ENCODE measurements around the gene EPHA6. TPM values are rescaled to one million over a fixed set of nuclear protein-coding genes. Genes with fewer than 3 reads are reported as not detected.

Gene EPHA6
- total RNA-seq, 1 experiment from 2014 or later: 3.6 TPM

DNA sequence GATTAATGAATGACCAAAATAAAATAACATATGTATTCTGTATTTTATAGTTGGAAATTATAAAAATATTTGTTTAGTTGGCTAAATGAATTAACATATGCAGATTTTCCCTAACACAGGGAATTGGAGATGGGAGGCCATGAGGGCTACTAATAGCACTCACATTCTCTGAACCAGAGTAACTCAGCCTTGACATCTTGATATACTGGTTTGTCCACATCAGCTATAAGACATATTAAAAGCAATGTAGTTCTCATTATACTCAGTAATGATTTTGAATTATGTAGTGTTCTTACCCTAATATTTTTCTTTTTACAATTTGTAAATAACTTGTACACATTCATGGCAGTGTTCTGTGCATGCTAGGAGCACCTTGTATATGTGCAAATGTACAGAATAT lies 255.9 kb downstream of the EPHA6 start:
- ChIA-PET POLR2A (ENCODE audit: unreplicated experiment) (no interaction called here), CTCF (no interaction called here)
- Histone ChIP-seq H3K9me3 (ENCODE audit: low read length) (no peaks in the 10 kb centered on the region), H4K20me1 (ENCODE audit: low read length) (no peaks in the 10 kb centered on the region), H3K9me2 (replicated peaks; ENCODE audit: low read length) (no peaks in the 10 kb centered on the region), H2AFZ (ENCODE audit: low read length) (no peak overlapping the region), H3K4me2 (ENCODE audit: low read length) (no peak overlapping the region), H3K4me3 (ENCODE audit: low read length) (no peak overlapping the region), H3K36me3 (ENCODE audit: low read depth, low read length) (no peaks in the 10 kb centered on the region), H3K9ac (ENCODE audit: low read length) (no peak overlapping the region), H3K27ac (ENCODE audit: low read length) (no peak overlapping the region), H3F3A (ENCODE audit: low read length, unreplicated experiment) (no peaks in the 10 kb centered on the region), H3K4me1 (ENCODE audit: insufficient read depth, low read length) (no peaks in the 10 kb centered on the region), H3K79me2 (ENCODE audit: low read length) (no peaks in the 10 kb centered on the region), H3K27me3 (ENCODE audit: low read length) (no peaks in the 10 kb centered on the region)
- TF ChIP-seq EZH2phosphoT487 (IDR thresholded peaks at IDR 0.05; ENCODE audit: borderline replicate concordance, low read length): no peak
- no peak for TF ChIP-seq EZH2 (IDR thresholded peaks at IDR 0.05; ENCODE audit: low read length, unreplicated experiment)
- TF ChIP-seq, protein P1, sequence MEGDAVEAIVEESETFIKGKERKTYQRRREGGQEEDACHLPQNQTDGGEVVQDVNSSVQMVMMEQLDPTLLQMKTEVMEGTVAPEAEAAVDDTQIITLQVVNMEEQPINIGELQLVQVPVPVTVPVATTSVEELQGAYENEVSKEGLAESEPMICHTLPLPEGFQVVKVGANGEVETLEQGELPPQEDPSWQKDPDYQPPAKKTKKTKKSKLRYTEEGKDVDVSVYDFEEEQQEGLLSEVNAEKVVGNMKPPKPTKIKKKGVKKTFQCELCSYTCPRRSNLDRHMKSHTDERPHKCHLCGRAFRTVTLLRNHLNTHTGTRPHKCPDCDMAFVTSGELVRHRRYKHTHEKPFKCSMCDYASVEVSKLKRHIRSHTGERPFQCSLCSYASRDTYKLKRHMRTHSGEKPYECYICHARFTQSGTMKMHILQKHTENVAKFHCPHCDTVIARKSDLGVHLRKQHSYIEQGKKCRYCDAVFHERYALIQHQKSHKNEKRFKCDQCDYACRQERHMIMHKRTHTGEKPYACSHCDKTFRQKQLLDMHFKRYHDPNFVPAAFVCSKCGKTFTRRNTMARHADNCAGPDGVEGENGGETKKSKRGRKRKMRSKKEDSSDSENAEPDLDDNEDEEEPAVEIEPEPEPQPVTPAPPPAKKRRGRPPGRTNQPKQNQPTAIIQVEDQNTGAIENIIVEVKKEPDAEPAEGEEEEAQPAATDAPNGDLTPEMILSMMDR (conservative IDR thresholded peaks at IDR 0.05; ENCODE audit: low read depth, low read length): no peak
- ATAC-seq: no peak
- intact Hi-C loops (cut with micrococcal nuclease): no loop called here
- BruUV-seq (replicated peaks): no TSS peak
- no peak for DNase-seq

DNA sequence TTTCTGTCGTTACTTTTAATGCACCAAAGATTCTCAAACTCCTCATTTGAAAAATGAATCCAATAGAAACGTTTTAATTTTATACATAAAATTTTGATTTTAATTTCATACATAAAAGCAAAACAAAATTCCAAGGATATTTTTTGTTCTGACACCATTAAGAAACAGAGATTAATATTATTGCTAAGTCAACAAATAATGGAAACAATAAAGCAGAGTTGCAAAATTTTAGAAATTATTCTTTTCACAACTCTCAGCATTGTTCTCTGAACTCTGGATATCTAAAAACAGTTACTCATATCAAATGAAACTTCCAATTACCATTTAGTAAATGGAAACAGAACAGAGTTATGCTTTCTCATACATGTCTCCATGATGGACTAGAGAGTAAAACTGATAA lies 260.2 kb downstream of the EPHA6 start:
- CTCF ChIA-PET: no interaction called here
- no peak overlapping the region for H2AFZ ChIP-seq (ENCODE audit: low read length)
- intact Hi-C loops (cut with micrococcal nuclease): no loop called here
- H3K4me3 ChIP-seq (ENCODE audit: low read length): no peak overlapping the region
- TF ChIP-seq EZH2phosphoT487 (IDR thresholded peaks at IDR 0.05; ENCODE audit: borderline replicate concordance, low read length): no peak
- no TSS peak for BruUV-seq (replicated peaks)
- no peaks in the 10 kb centered on the region for H3F3A ChIP-seq (ENCODE audit: low read length, unreplicated experiment)
- H3K27me3 ChIP-seq (ENCODE audit: low read length): no peaks in the 10 kb centered on the region
- no peaks in the 10 kb centered on the region for H3K4me1 ChIP-seq (ENCODE audit: insufficient read depth, low read length)
- no peak overlapping the region for H3K27ac ChIP-seq (ENCODE audit: low read length)
- no peak overlapping the region for H3K4me2 ChIP-seq (ENCODE audit: low read length)
- H3K9ac ChIP-seq (ENCODE audit: low read length): no peak overlapping the region
- POLR2A ChIA-PET (ENCODE audit: unreplicated experiment): no interaction called here
- DNase-seq: no peak
- no peaks in the 10 kb centered on the region for H3K36me3 ChIP-seq (ENCODE audit: low read depth, low read length)
- H3K9me3 ChIP-seq (ENCODE audit: low read length): no peaks in the 10 kb centered on the region
- H3K9me2 ChIP-seq (replicated peaks; ENCODE audit: low read length): no peaks in the 10 kb centered on the region
- H4K20me1 ChIP-seq (ENCODE audit: low read length): no peaks in the 10 kb centered on the region
- ATAC-seq: no peak
- H3K79me2 ChIP-seq (ENCODE audit: low read length): no peaks in the 10 kb centered on the region

DNA sequence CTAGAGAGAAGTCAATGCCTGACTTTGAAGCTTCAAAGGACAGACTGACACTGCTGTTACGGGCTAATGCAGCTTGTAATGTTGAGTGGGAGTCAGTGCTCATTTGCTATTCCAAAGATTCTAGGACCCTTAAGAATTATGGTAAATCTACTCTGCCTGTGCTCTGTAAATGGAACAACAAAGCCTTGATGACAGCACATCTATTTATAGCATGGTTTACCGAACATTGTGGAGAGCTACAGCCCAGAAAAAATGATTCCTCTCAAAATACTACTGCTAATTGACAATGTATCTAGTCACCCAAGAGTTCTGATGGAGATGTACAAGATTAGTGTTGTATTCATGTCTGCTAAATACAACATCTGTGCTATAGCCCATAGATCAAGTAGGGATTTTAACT lies 262.3 kb downstream of the EPHA6 start:
- no TSS peak for BruUV-seq (replicated peaks)
- CTCF ChIA-PET: no interaction called here
- Histone ChIP-seq H3K4me1 (ENCODE audit: insufficient read depth, low read length) (no peaks in the 10 kb centered on the region), H3K9me3 (ENCODE audit: low read length) (no peaks in the 10 kb centered on the region), H3K27me3 (ENCODE audit: low read length) (no peaks in the 10 kb centered on the region), H3K9me2 (replicated peaks; ENCODE audit: low read length) (no peaks in the 10 kb centered on the region), H2AFZ (ENCODE audit: low read length) (no peak overlapping the region), H3K4me3 (ENCODE audit: low read length) (no peak overlapping the region), H3K36me3 (ENCODE audit: low read depth, low read length) (no peaks in the 10 kb centered on the region), H3K4me2 (ENCODE audit: low read length) (no peak overlapping the region), H4K20me1 (ENCODE audit: low read length) (no peaks in the 10 kb centered on the region), H3K27ac (ENCODE audit: low read length) (no peak overlapping the region), H3F3A (ENCODE audit: low read length, unreplicated experiment) (no peaks in the 10 kb centered on the region), H3K79me2 (ENCODE audit: low read length) (no peaks in the 10 kb centered on the region), H3K9ac (ENCODE audit: low read length) (no peak overlapping the region)
- intact Hi-C loops (cut with micrococcal nuclease): no loop called here
- POLR2A ChIA-PET (ENCODE audit: unreplicated experiment): no interaction called here
- DNase-seq: no peak
- ATAC-seq: no peak
- TF ChIP-seq, protein P1 (conservative IDR thresholded peaks at IDR 0.05; ENCODE audit: low read depth, low read length): no peak
- TF ChIP-seq EZH2 (IDR thresholded peaks at IDR 0.05; ENCODE audit: low read length, unreplicated experiment) (no peak), EZH2phosphoT487 (IDR thresholded peaks at IDR 0.05; ENCODE audit: borderline replicate concordance, low read length) (no peak)
